HG02981 (cell line): ENCODE measurements around the gene CHAF1A.
A peak's percentile ranks its signal among the peaks of the same experiment; 100 is the strongest.

ENCODE experiments used
- ATAC-seq: cut with Tn5 transposase; IDR thresholded peaks from one replicate; pipeline ENCODE4 v1.9.1; 2021; ENCODE audit warnings: mild to moderate bottlenecking, moderate library complexity; ENCODE audit not compliant: unreplicated experiment

Gene CHAF1A

GRCh38 chr19:4378886-4379285, 23.6 kb upstream of the CHAF1A start:
- ATAC-seq, result no peak

GRCh38 chr19:4379383-4380253, 22.8 kb upstream of the CHAF1A start:
- ATAC-seq, result no peak

DNA sequence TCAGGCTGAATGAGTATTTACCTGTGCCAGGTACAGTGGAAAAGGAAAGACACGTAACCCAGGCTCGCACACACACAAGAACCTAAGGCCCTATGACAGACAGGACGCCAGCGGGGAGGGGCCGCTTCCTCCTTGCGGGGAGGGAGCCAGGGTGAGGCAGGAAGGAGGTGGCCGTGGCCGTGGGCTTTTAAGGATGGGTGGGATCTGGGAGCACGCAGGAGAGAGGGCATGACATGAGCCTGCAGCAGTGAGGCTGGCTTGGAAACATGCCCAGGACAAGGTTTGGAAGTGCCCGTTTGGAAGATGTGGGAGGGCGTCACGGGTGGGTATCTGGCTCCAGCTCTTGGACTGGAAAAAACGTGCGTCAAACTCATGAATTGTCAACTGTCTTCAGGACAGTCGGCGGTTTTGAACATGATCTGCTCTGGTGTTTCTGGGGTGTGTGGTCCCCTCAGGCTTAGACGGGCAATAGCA, 22.1 kb upstream of the CHAF1A start:
- ATAC-seq, result no peak

DNA sequence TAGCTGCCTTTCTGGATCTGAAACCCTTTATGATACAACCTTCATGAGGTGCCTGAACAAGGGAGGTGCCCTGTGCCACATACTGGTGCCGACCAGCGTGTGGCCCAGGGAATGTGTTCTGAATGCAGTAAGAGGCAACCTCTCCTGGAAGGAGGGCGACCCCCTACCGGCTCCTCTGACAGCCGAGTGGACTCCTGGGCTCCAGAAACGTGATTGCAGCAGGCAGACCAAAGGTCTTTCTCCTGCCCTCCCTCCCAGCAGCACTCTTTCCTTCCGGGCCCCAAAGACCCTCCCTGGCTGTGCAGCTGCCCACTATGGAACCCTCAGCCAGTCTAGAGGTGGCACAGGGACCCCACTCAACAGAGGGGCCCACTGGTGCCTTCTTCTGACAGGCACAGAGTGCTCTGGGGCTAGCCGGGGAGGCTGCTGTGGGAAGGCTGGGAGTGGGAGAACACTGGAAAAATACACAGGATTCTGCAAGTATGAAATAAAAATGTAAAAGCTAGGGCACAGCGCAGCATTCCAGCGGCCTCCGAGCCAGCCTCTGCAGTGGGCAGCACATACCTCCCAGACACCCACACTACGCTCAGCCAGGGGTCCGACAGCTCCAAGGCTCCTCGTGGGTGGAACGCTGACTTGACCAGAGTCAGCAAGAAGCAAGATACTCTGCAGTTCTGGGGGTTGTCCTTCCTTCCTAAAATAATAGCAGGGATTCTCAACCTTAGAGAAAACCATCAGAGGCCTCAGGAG, 17.0 kb upstream of the CHAF1A start:
- no peak for ATAC-seq

GRCh38 chr19:4386041-4386782, 16.2 kb upstream of the CHAF1A start:
- ATAC-seq, result no peak

- ATAC-seq, result no peak
Observed at GRCh38 chr19:4388337-4389063, 13.9 kb upstream of the CHAF1A start.

DNA sequence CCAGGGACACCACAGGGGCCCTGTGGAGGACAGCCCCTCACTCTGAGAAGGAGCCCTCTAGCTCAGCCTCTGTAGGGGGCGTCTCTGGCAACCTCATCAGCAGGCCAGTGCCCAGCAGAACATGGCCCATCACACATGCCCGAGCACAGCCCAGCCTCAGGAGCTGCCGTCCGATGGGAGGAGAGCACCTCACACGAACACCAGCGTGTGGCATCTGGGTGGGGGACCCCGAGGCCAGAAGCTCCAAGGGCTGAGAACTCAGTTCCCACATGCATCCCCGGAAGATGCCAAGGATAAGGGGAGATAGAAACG, 13.4 kb upstream of the CHAF1A start:
- no peak for ATAC-seq

- ATAC-seq, result no peak
Observed at GRCh38 chr19:4389511-4390016, 12.9 kb upstream of the CHAF1A start.

DNA sequence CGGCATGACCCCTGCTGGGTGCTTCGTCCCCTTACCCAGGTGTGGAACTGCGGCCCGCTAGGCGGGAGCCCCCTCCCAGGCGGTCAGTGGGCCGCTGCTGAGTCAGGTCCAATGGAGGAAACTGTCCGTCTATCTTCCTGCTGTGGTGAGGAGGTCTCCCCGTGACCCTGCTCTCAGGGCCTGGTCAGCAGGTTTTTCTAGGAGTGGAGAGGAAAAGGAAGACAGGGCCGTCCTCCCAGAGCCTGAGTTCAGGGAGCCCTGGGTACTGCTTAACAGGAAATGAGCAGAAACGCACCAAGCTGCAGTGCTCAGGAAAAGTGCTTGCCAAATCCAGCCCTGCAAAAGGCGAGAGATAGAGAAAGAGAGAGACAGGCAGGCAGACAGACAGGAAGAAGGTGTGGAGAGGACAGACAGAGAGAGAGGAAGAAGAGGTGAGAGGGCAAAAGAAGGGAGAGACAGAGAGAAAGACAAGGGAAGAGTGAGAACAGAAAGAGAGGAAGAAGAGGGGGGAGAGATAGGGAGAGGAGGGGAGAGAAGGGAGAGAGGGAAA, 12.3 kb upstream of the CHAF1A start:
- no peak for ATAC-seq

GRCh38 chr19:4390567-4391305, 11.7 kb upstream of the CHAF1A start:
- no peak for ATAC-seq

GRCh38 chr19:4391306-4391693, 11.1 kb upstream of the CHAF1A start:
- ATAC-seq, result no peak

DNA sequence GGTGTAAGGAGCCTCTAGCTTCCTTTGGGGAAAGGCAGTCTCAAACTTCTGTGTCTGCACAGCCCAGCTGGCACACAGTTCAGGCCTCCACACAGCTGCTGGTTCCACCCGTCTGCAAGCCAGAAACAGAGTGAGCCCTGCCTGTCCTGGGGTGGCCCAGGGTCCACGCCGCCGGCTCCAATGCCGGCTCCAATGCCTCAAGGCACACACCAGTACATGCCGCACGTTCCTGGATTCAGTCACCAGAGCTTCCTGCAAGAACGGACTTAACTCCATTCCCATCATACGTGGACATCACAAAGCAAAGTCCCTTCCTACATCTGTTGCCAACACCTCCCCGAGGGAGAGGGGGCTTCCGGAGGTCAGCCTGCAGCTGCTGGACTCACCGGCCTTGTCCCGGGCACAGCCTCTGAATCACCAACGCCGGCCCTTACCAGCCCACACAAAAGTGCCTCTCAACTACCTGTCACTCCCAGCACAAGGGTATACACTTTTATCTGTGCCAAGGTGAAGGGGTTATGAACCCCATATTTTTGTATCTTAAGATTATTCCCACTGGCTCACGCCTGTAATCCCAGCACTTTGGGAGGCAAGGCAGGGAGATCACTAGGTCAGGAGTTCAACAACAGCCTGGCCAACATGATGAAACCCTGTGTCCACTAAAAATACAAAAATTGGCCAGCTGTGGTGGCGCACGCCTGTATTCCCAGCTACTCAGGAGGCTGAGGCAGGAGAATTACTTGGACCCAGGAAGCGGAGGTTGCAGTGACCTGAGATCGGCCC, 10.5 kb upstream of the CHAF1A start:
- no peak for ATAC-seq

- no peak for ATAC-seq
Observed at GRCh38 chr19:4393947-4394590, 8.4 kb upstream of the CHAF1A start.

DNA sequence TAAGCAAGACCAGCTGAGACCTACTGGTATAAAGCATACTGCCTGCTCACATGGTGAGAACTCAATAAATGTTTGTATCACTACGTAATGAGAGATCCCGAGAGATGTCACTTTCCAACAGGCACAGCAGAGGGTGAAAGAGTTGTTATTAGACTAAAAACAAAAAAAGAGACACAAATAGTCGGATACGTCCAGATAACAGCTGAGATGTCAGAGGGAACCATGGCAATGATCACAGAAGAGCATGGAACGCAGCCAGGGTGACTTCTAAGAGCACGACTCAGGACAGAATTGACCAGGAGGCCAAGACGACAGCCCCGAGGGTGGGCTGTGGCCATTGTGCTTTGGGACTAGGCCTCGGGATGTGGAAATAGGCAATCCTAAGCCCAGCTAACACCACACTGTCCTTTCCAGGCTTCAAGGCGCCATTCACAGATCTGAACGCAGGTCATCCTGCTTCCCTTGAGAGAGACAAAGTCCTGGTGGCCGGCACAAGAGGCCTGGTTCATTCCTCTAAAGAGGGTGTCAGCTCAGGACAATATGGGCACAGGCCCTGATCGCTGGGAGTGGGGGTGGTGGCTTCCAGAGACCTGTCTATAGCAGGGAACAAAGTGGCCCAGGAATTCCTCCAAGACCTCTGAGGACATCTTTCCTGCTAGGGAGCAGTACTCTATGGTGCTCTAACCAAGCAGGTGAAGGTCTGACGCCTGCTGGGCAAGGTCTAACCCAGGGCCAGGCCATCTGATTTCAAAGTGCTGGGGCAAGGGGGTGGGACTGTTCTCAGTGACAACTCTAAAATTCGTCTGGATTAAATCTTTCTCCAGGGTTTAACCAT, 5.3 kb upstream of the CHAF1A start:
- no peak for ATAC-seq

GRCh38 chr19:4399812-4400134, 2.7 kb upstream of the CHAF1A start:
- ATAC-seq, result no peak

DNA sequence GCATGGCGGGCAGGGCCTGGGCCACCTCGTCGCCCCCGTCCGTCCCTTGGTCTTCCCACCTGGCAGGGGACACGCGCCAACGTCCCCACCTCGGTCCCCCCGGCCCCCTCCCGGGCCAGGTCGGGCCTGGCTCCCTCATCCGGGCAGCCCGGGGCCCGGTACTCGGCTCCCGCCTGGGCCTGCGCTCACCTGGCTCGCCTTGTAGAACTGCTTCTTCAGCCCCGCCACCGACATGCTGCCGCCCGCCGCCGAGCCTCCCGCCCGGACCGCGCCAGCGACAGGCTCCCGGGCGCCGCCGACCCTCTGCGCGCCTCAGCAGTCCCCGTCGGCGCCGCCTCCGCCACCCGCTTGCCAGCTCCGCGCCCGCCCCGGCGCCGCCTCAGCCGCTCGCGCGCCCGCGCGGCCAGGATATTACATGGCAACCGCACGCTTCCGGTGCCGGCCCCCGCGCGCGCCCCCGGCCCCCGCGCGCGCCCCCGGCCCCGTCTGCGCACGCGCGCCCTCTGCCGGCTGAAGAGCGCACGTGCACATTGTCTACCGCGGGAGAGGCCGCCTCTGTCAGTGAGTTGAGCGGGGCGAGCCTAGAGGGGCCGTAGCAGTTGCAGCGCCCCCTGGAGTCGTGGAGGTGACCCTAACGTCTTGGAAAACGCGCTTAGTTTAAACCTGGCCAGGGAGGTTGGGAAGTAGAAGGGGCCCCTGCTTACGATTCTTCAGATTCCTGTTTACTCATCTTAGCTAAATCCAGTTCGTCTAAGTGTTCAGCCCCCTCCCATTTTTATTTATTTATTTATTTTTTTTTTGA, 2.1 kb upstream of the CHAF1A start, which contains the start of gene SH3GL1:
Gene SH3GL1, minus strand, starts transcription at position 413 of the 802 bp plus-strand sequence. Its CDS starts 179 bp downstream, at position 234.
- peak; percentile 53 for ATAC-seq

DNA sequence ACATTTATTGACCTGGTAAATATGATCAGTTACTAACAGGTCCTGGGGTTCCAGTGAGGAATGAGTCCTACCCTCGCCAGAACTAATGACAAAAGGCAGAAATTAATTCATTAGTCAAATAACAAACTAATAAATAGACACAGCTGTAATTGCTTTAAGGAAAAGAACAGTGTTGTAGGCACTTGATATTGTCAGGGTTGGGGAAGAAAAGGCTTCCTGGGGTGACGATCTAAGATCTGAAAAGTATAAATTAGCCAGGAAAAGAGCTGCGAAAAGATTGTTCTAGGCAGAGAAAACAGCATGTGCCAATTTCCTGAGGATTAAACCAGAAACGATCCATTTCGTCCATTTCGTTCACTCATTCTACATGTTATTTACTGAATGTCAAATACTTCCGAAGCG, 670 bp upstream of the CHAF1A start:
- ATAC-seq, result no peak
